ENCODE results near the gene RARB. TPM values are rescaled to one million over a fixed set of nuclear protein-coding genes. Genes with fewer than 3 reads are reported as not detected.

RARB gene
- total and polyA plus RNA-seq, 2 donors (not counting 3 experiments of a cell fraction or from before 2014, with no cell fraction given): 15.3 to 23.4 TPM

- ChIA-PET CTCF (interaction anchor here (0.6 to 1.4 kb wide), 8 partner anchors 13 to 45 kb away, joined by 3 to 5 read pairs (median 4); no protein-coding TSS in a partner anchor), POLR2A (no interaction called here)
- Histone ChIP-seq H3K9me3 (replicated peaks; ENCODE audit: control insufficient read depth, insufficient read depth, low read length) (no peaks in the 10 kb centered on the region), H3K27ac (ENCODE audit: insufficient read depth, low read depth, low read length) (no peak overlapping the region), H3K36me3 (ENCODE audit: control insufficient read depth in 2 of 2, extremely low read depth in 1 of 2, insufficient read depth in 2 of 2, low read length in 2 of 2) (no peaks in the 10 kb centered on the region), H3K9me1 (replicated peaks; ENCODE audit: control insufficient read depth, extremely low read depth, insufficient read depth, low read length) (no peaks in the 10 kb centered on the region), H3K4me3 (replicated peaks in 1 of 3; ENCODE audit: insufficient read depth in 1 of 3, low read depth in 1 of 3, low read length in 3 of 3) (no peak overlapping the region), H3K4me2 (ENCODE audit: insufficient read depth, low read length) (no peak overlapping the region), H2AFZ (ENCODE audit: low read depth, low read length) (no peak overlapping the region), H3K27me3 (ENCODE audit: control insufficient read depth in 2 of 2, insufficient read depth in 2 of 2, low read length in 2 of 2) (no peaks in the 10 kb centered on the region), H3K79me2 (ENCODE audit: control insufficient read depth, insufficient read depth, low read length) (peaks cover 2% of the 10 kb centered on the region), H3K4me1 (ENCODE audit: control insufficient read depth, extremely low read depth, insufficient read depth, low read length) (peaks cover 9% of the 10 kb centered on the region), H4K20me1 (replicated peaks; ENCODE audit: control insufficient read depth, extremely low read depth, insufficient read depth, low read length) (no peaks in the 10 kb centered on the region), H3K9ac (replicated peaks; ENCODE audit: extremely low read depth, insufficient read depth, low read length) (no peak overlapping the region)
- BruUV-seq (replicated peaks): no TSS peak
- FAIRE-seq (peak; percentile 66), DNase-seq (ENCODE audit: low read depth, low spot score) (peak; percentile 75)
- dilution Hi-C loops (cut with MboI; ENCODE audit: extremely low pct_ligation_motif_present, low sequenced_read_pairs) (no loop called here), intact Hi-C loops (cut with micrococcal nuclease) (no loop called here)
- TF ChIP-seq GATA2 (IDR thresholded peaks at IDR 0.05; ENCODE audit: insufficient read depth, insufficient read length, low read depth, low read length) (no peak), MYC (IDR thresholded peaks at IDR 0.05; ENCODE audit: low read depth, low read length) (no peak), FOS (IDR thresholded peaks at IDR 0.05; ENCODE audit: borderline replicate concordance, insufficient read depth, low read length) (no peak), JUN (IDR thresholded peaks at IDR 0.05; ENCODE audit: borderline replicate concordance, insufficient read depth, insufficient read length, low read depth) (no peak), POLR2AphosphoS5 (IDR thresholded peaks at IDR 0.05; ENCODE audit: insufficient read depth, low read depth, low read length) (no peak), CTCF (IDR thresholded peaks at IDR 0.05; ENCODE audit: extremely low read depth in 1 of 2, insufficient read depth in 1 of 2, low read depth in 1 of 2, low read length in 2 of 2) (no peak), MAX (IDR thresholded peaks at IDR 0.05; ENCODE audit: insufficient read depth, insufficient read length) (no peak), EZH2 (IDR thresholded peaks at IDR 0.05; ENCODE audit: borderline replicate concordance, low read depth, low read length, severe bottlenecking) (no peak)
These were observed 120.8 kb downstream of the RARB start for GRCh38 chr3:25548836-25549235.
